Fibroblast of lung (primary cell): Measurements from ENCODE around the gene S1PR2. TPM values are rescaled to one million over a fixed set of nuclear protein-coding genes. Genes with fewer than 3 reads are reported as not detected.
A peak's percentile ranks its signal among the peaks of the same experiment; 100 is the strongest.

Experiments
- DNase-seq, 2 donors: peaks; one replicate each; pipeline versions ENCODE4 v3.0.0 to v3.0.0-alpha.2; 2010; ENCODE audit warnings: low read depth in 2 of 2
- H2AFZ ChIP-seq: 2 replicates; pipeline ENCODE4 v1.5.1; 2012; ENCODE audit warnings: low read length, control low read depth, inconsistent platforms
- H3K27ac ChIP-seq: 2 replicates; pipeline ENCODE4 v1.5.1; 2011; ENCODE audit warnings: low read length, control low read depth; ENCODE audit not compliant: insufficient read depth
- H3K27me3 ChIP-seq: 2 replicates; pipeline ENCODE4 v1.5.1; 2011; ENCODE audit warnings: mild to moderate bottlenecking, low read length; ENCODE audit not compliant: control insufficient read depth, insufficient read depth
- H3K36me3 ChIP-seq: 2 replicates; pipeline ENCODE4 v1.5.1; 2011; ENCODE audit warnings: low read length; ENCODE audit not compliant: control insufficient read depth, insufficient read depth
- H3K4me1 ChIP-seq: 2 replicates; pipeline ENCODE4 v1.5.1; 2011; ENCODE audit warnings: low read length; ENCODE audit not compliant: control insufficient read depth, insufficient read depth; ENCODE audit errors: extremely low read depth
- H3K4me2 ChIP-seq: 2 replicates; pipeline ENCODE4 v1.5.1; 2011; ENCODE audit warnings: low read length, control low read depth; ENCODE audit not compliant: insufficient read depth; ENCODE audit errors: extremely low read depth
- H3K4me3 ChIP-seq, 4 experiments: fragments of 200-600 bp in 1 of 4; sonication (generic) in 1 of 4; replicated peaks in 1 of 4; 2 replicates each; pipeline ENCODE4 v1.5.1; 2011 to 2016; ENCODE audit warnings: low read length in 4 of 4, low read depth in 3 of 4, mild to moderate bottlenecking in 3 of 4, control low read depth in 2 of 4, inconsistent platforms in 1 of 4, mixed read lengths in 1 of 4; ENCODE audit not compliant: insufficient read depth in 1 of 4; ENCODE audit errors: control extremely low read depth in 1 of 4
- H3K79me2 ChIP-seq: 2 replicates; pipeline ENCODE4 v1.5.1; 2012; ENCODE audit warnings: mild to moderate bottlenecking, low read length, inconsistent platforms; ENCODE audit not compliant: control insufficient read depth, insufficient read depth
- H3K9ac ChIP-seq: 2 replicates; pipeline ENCODE4 v1.5.1; 2011; ENCODE audit warnings: mild to moderate bottlenecking, low read length, control low read depth; ENCODE audit not compliant: insufficient read depth
- H3K9me3 ChIP-seq: 2 replicates; pipeline ENCODE4 v1.5.1; 2012; ENCODE audit warnings: low read depth, low read length; ENCODE audit not compliant: control insufficient read depth, insufficient read depth
- H4K20me1 ChIP-seq: 2 replicates; pipeline ENCODE4 v1.5.1; 2011; ENCODE audit warnings: low read length; ENCODE audit not compliant: control insufficient read depth, insufficient read depth; ENCODE audit errors: extremely low read depth
- CTCF ChIP-seq, 2 donors: IDR thresholded peaks in 1 of 2; conservative IDR thresholded peaks in 1 of 2; 1 replicate in 1 of 2; 2 replicates in 1 of 2; pipeline ENCODE4 v1.5.1; 2011 to 2012; ENCODE audit warnings: low read length in 2 of 2, control low read depth in 1 of 2, inconsistent platforms in 1 of 2, low read depth in 1 of 2, mild to moderate bottlenecking in 1 of 2
- EZH2 ChIP-seq: IDR thresholded peaks from 2 replicates; pipeline ENCODE4 v1.5.1; 2012; ENCODE audit warnings: low read length, control low read depth, mild to moderate bottlenecking; ENCODE audit errors: missing control alignments
- polyA plus RNA-seq, 2 donors: library from polyadenylated mRNA; depleted of rRNA in 1 of 2; stranded (reverse) in 1 of 2; unstranded in 1 of 2; fragments of >200 nt; gene quantifications; 2 replicates each; pipeline ENCODE4 v1.2.1, GENCODE V29; 2011 to 2012; ENCODE audit warnings: missing spikeins in 1 of 2
- total RNA-seq: library from RNA; depleted of rRNA; stranded (reverse); fragments of >200 nt; gene quantifications from 2 replicates; pipeline ENCODE4 v1.2.1, GENCODE V29; 2014

S1PR2 gene
- total and polyA plus RNA-seq, 2 donors (not counting 1 experiment from before 2014, with no cell fraction given) = 25.9 to 30.4 TPM

- no peak overlapping the region for H2AFZ ChIP-seq
Observed at GRCh38 chr19:10254244-10254643, 23.1 kb upstream of the S1PR2 start.

GRCh38 chr19:10252707-10253106 is 21.6 kb upstream of the S1PR2 start:
- Histone ChIP-seq H4K20me1 (no peaks in the 10 kb centered on the region), H3K9ac (peak overlapping the region; percentile 77), H3K9me3 (no peaks in the 10 kb centered on the region), H3K79me2 (peaks cover 9% of the 10 kb centered on the region), H3K27ac (peak overlapping the region; percentile 84), H3K4me3 (peak overlapping the region; percentile 72 to 96 (median 86)), H3K27me3 (no peaks in the 10 kb centered on the region), H3K4me2 (peak overlapping the region; percentile 96), H3K4me1 (peaks cover 3% of the 10 kb centered on the region), H2AFZ (peak overlapping the region; percentile 26), H3K36me3 (peaks cover 14% of the 10 kb centered on the region)
- TF ChIP-seq CTCF (conservative IDR thresholded peaks at IDR 0.05 in 1 of 2, IDR thresholded peaks at IDR 0.05 in 1 of 2; ENCODE audit: low read depth in 1 of 2, low read length in 2 of 2) (no peak), EZH2 (no peak)
- no peak for DNase-seq

More at GRCh38 chr19:10254244-10254643, 23.1 kb upstream of the S1PR2 start:
- Histone ChIP-seq H3K4me3 (no peak overlapping the region), H3K4me2 (no peak overlapping the region), H3K9ac (no peak overlapping the region), H3K79me2 (peaks cover 9% of the 10 kb centered on the region), H3K27me3 (no peaks in the 10 kb centered on the region), H3K4me1 (peaks cover 3% of the 10 kb centered on the region), H3K27ac (no peak overlapping the region), H3K36me3 (peaks cover 22% of the 10 kb centered on the region), H4K20me1 (no peaks in the 10 kb centered on the region), H3K9me3 (no peaks in the 10 kb centered on the region)
- TF ChIP-seq EZH2 (no peak), CTCF (conservative IDR thresholded peaks at IDR 0.05 in 1 of 2, IDR thresholded peaks at IDR 0.05 in 1 of 2; ENCODE audit: low read depth in 1 of 2, low read length in 2 of 2) (no peak)
- no peak for DNase-seq

GRCh38 chr19:10251792-10252694 is 20.9 kb upstream of the S1PR2 start, which contains the start of gene MRPL4:
Gene MRPL4 (plus strand): TSS chr19:10252214. CDS start chr19:10252254, 40 bp downstream.
- Histone ChIP-seq H3K4me1 (peaks cover 3% of the 10 kb centered on the region), H3K4me3 (peak within 1 kb of the TSS; percentile 72 to 96 (median 86)), H3K27ac (peak within 1 kb of the TSS; percentile 84), H3K36me3 (peaks cover 11% of the 10 kb centered on the region), H3K4me2 (peak within 1 kb of the TSS; percentile 96), H3K79me2 (peaks cover 9% of the 10 kb centered on the region), H3K27me3 (no peaks in the 10 kb centered on the region), H4K20me1 (no peaks in the 10 kb centered on the region), H3K9me3 (no peaks in the 10 kb centered on the region), H3K9ac (peak within 1 kb of the TSS; percentile 77), H2AFZ (peak within 1 kb of the TSS; percentile 99)
- TF ChIP-seq EZH2 = no peak
- TF ChIP-seq CTCF (conservative IDR thresholded peaks at IDR 0.05 in 1 of 2, IDR thresholded peaks at IDR 0.05 in 1 of 2; ENCODE audit: low read depth in 1 of 2, low read length in 2 of 2) = no peak
- peak; percentile 99 for DNase-seq
